Prostate gland (tissue), 2 donors: Measurements from ENCODE around the gene RIMS3. TPM values are rescaled to one million over a fixed set of nuclear protein-coding genes. Genes with fewer than 3 reads are reported as not detected.

Experiments
- DNase-seq: peaks from one replicate; pipeline ENCODE4 v3.0.0-alpha.2; 2019; ENCODE audit warnings: low spot score
- H3K27ac ChIP-seq, 2 donors: fragments of 200-600 bp; sonication (generic); 2 replicates each; pipeline ENCODE4 v1.5.1; 2017 to 2019
- H3K27me3 ChIP-seq: fragments of 200-600 bp; sonication (generic); replicated peaks from 2 replicates; pipeline ENCODE4 v1.5.1; 2019; ENCODE audit not compliant: insufficient read depth
- H3K36me3 ChIP-seq, 2 donors: fragments of 200-600 bp; sonication (generic); 1 replicate in 1 of 2; 2 replicates in 1 of 2; pipeline versions ENCODE4 v1.5.1 to v1.8.1; 2017 to 2019
- H3K4me1 ChIP-seq: fragments of 200-600 bp; sonication (generic); replicated peaks from 2 replicates; pipeline ENCODE4 v1.5.1; 2019
- H3K4me3 ChIP-seq, 2 donors: fragments of 200-600 bp; sonication (generic); 2 replicates each; pipeline ENCODE4 v1.5.1; 2017 to 2019
- H3K9me3 ChIP-seq: fragments of 200-600 bp; sonication (generic); 2 replicates; pipeline ENCODE4 v1.5.1; 2017
- POLR2A ChIP-seq: fragments of 450-650 bp; IDR thresholded peaks from one replicate; pipeline ENCODE4 v1.6.1; 2016; ENCODE audit warnings: antibody characterized with exemption, mild to moderate bottlenecking
- POLR2AphosphoS5 ChIP-seq: sonication (generic); formaldehyde crosslinking; IDR thresholded peaks from one replicate; pipeline ENCODE4 v1.6.1; 2017; ENCODE audit warnings: antibody characterized with exemption
- WGBS: methylation state at CpG from one replicate; pipeline ENCODE4 v1.1.5; 2018; 5-methylcytosine and 5-hydroxymethylcytosine counted together
- intact Hi-C: fragments of 100-400 bp; cut with DNase I; formaldehyde crosslinking; loops from one replicate; pipeline ENCODE4 v1.14.2; 2022
- total RNA-seq, 2 donors: library from RNA; depleted of rRNA; stranded (reverse); fragments of >200 nt; gene quantifications; one replicate each; pipeline ENCODE4 v1.1.0, GENCODE V29; 2016
- TF ChIP-seq, protein P1 (sequence below), 4 experiments: fragments of 200-600 bp in 2 of 4; fragments of 450-650 bp in 2 of 4; sonication (generic) in 2 of 4; IDR thresholded peaks; 1 replicate in 3 of 4; 2 replicates in 1 of 4; pipeline ENCODE4 v1.5.1; 2016 to 2019; ENCODE audit warnings: antibody characterized with exemption in 4 of 4, mild to moderate bottlenecking in 2 of 4, moderate library complexity in 2 of 4

RIMS3 gene
- total RNA-seq, 2 donors from 2014 or later: 3.0 to 10.5 TPM

DNA sequence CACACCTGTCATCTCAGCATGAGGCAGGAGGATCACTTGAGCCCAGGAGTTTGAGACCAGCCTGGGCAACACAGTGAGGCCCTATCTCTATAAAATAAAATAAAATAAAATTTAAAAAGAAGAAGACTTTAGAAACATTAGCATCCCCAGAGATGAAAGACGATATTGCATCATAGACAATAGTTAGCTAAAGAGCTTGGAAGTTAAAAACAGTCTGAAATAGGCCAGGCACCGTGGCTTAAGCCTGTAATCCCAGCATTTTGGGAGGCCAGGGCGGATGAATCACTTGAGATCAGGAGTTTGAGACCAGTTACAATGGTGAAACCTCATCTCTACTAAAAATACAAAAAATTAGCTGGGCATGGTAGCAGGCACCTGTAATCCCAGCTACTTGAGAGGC is 59.3 kb downstream of the RIMS3 start:
- Histone ChIP-seq H3K4me3 (no peak overlapping the region), H3K9me3 (no peaks in the 10 kb centered on the region), H3K27ac (no peak overlapping the region), H3K27me3 (no peaks in the 10 kb centered on the region), H3K36me3 (no peaks in the 10 kb centered on the region), H3K4me1 (no peaks in the 10 kb centered on the region)
- intact Hi-C loops: no loop called here
- WGBS: 65% methylated on average over 3 of the region's 3 CpGs
- TF ChIP-seq, protein P1, sequence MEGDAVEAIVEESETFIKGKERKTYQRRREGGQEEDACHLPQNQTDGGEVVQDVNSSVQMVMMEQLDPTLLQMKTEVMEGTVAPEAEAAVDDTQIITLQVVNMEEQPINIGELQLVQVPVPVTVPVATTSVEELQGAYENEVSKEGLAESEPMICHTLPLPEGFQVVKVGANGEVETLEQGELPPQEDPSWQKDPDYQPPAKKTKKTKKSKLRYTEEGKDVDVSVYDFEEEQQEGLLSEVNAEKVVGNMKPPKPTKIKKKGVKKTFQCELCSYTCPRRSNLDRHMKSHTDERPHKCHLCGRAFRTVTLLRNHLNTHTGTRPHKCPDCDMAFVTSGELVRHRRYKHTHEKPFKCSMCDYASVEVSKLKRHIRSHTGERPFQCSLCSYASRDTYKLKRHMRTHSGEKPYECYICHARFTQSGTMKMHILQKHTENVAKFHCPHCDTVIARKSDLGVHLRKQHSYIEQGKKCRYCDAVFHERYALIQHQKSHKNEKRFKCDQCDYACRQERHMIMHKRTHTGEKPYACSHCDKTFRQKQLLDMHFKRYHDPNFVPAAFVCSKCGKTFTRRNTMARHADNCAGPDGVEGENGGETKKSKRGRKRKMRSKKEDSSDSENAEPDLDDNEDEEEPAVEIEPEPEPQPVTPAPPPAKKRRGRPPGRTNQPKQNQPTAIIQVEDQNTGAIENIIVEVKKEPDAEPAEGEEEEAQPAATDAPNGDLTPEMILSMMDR (IDR thresholded peaks at IDR 0.05): no peak
- TF ChIP-seq POLR2AphosphoS5 (no peak), POLR2A (no peak)
- no peak for DNase-seq

DNA sequence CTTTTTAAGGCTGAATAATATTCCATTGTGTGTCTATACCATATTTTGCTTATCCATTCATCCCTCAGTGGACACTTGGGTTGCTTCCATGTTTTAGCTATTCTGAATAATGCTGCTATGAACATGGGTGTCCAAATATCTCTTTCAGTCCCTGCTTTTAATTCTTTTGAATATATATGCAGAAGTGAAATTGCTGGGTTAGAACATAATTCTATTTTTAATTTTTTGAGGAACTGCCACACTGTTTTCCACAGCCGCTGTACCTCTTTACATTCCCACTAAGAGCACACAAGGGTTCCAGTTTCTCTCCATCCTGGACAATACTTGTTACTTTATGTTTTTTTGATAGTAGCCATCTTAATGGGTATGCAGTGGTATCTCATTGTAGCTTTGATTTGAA is 65.6 kb downstream of the RIMS3 start:
- Histone ChIP-seq H3K4me3 (no peak overlapping the region), H3K36me3 (no peaks in the 10 kb centered on the region), H3K9me3 (no peaks in the 10 kb centered on the region), H3K27ac (no peak overlapping the region), H3K27me3 (no peaks in the 10 kb centered on the region), H3K4me1 (no peaks in the 10 kb centered on the region)
- no peak for TF ChIP-seq POLR2AphosphoS5
- intact Hi-C loops: no loop called here
- no peak for DNase-seq
- 88% methylated on average over 1 of the region's 1 CpG for WGBS

DNA sequence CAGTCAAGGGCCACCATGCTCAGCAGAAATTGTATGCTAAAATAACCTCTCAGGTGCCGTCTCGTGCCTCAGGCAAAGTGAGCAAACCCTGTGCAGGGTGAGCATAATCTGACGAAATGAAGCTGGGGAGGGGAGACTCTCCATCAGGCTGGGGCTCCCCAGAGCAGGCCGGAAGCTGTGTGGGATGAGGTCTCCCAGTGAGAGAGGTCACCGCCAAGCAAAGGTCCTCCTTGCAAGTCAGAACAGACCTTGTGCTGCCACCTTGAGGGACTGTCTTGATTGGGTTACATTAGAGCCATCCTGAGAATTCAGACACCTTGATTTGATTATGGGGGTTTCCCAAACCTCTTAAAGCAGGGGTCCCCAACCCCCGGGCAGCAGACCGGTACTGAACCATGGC is 69.9 kb downstream of the RIMS3 start:
- H3K4me1 ChIP-seq: peaks cover 4% of the 10 kb centered on the region
- 93% methylated on average over 7 of the region's 7 CpGs for WGBS
- no peaks in the 10 kb centered on the region for H3K27me3 ChIP-seq
- H3K9me3 ChIP-seq: no peaks in the 10 kb centered on the region
- H3K4me3 ChIP-seq: no peak overlapping the region
- intact Hi-C loops: no loop called here
- TF ChIP-seq POLR2AphosphoS5: no peak
- TF ChIP-seq, protein P1 (IDR thresholded peaks at IDR 0.05): no peak
- no peak for TF ChIP-seq POLR2A
- DNase-seq: no peak
- no peak overlapping the region for H3K27ac ChIP-seq
- no peaks in the 10 kb centered on the region for H3K36me3 ChIP-seq

DNA sequence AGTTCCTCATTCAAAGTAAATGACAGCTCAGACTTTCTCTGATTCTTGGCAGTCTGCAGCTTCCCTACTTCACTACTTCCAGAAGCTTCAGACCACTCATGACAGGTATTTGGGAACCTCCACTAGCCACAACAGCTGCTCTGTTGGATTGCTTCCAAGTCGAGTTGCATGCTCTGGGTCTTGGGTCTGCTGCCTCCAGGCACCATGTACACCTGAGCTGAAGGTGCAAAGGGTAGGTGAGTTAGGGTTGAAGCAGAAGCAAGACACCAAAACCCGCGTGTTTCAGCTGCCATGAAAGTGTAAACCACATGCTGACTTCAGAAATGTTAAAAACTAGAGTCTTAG is 71.3 kb downstream of the RIMS3 start:
- H3K9me3 ChIP-seq: no peaks in the 10 kb centered on the region
- H3K4me3 ChIP-seq: no peak overlapping the region
- WGBS: 52% methylated on average over 3 of the region's 3 CpGs
- TF ChIP-seq, protein P1 (IDR thresholded peaks at IDR 0.05): no peak
- no peak for TF ChIP-seq POLR2AphosphoS5
- no peak for TF ChIP-seq POLR2A
- H3K27ac ChIP-seq: no peak overlapping the region
- H3K4me1 ChIP-seq: peaks cover 4% of the 10 kb centered on the region
- no peak for DNase-seq
- intact Hi-C loops: no loop called here
- no peaks in the 10 kb centered on the region for H3K36me3 ChIP-seq
- no peaks in the 10 kb centered on the region for H3K27me3 ChIP-seq

DNA sequence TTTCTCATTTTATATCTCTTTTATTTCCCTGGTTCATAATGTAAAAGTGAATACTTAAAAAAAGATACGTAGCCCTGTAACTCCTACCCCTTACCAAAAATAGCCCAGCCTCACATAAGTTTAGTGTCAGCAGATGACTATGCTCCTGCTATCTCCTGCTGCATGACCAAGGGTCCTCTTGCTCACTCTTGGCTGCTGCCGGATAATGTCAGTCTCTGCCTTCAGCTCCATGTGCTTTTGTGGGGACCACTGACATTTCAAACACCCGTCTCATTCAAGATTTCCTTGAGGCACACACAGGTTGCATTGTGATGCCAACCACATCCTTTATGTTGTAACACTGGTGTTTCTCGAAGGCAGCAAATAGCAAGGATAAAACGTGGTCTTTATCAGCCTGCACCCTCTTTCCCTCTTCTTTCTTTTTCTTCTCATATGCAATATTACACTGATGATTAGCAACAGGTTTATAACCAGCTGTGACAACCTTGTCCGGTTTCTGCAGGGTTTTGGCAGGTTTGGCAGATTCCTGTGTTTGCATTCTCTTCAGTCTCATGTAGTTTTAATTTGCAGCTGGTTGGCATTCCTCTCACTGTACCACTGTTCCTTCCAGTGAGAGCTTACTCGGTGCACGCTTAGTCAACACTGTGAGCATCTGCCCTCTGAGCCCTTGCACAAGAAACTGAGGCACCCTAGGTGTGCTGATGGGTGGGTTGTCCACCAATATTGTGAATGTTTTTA is 71.9 kb downstream of the RIMS3 start:
- 37% methylated on average over 8 of the region's 8 CpGs for WGBS
- intact Hi-C loops: no loop called here

More for the DNA sequence above, 71.9 kb downstream of the RIMS3 start:
- no peak overlapping the region for H3K4me3 ChIP-seq
- H3K27ac ChIP-seq: no peak overlapping the region
- TF ChIP-seq POLR2A (no peak), POLR2AphosphoS5 (no peak)
- TF ChIP-seq, protein P1 (IDR thresholded peaks at IDR 0.05): no peak
- H3K4me1 ChIP-seq: peaks cover 4% of the 10 kb centered on the region
- H3K36me3 ChIP-seq: no peaks in the 10 kb centered on the region
- H3K9me3 ChIP-seq: no peaks in the 10 kb centered on the region
- H3K27me3 ChIP-seq: no peaks in the 10 kb centered on the region
- no peak for DNase-seq
